Transverse colon (tissue), 4 donors: ENCODE data around the gene SERPINA3.

Experiments
- CTCF ChIP-seq, 5 experiments: fragments of 200-600 bp in 3 of 5; fragments of 450-650 bp in 2 of 5; sonication (generic) in 3 of 5; IDR thresholded peaks; 1 replicate in 2 of 5; 2 replicates in 3 of 5; pipeline ENCODE4 v1.5.1; 2016 to 2017; ENCODE audit warnings: antibody characterized with exemption in 5 of 5, inconsistent platforms in 3 of 5, mild to moderate bottlenecking in 2 of 5, moderate library complexity in 1 of 5
- POLR2AphosphoS5 ChIP-seq, 3 donors: sonication (generic); formaldehyde crosslinking; IDR thresholded peaks; one replicate each; pipeline ENCODE4 v1.6.1; 2016; ENCODE audit warnings: antibody characterized with exemption in 3 of 3

GRCh38 chr14:94635154-94635553, 23.0 kb downstream of the SERPINA3 start:
- no peak for TF ChIP-seq CTCF (IDR thresholded peaks at IDR 0.05)
- no peak for TF ChIP-seq POLR2AphosphoS5 (IDR thresholded peaks at IDR 0.05)
